HS-27A (cell line): ENCODE measurements around the gene FPGS.
"Not testable (repeated sequence)": the region's sequence is repeated elsewhere in the genome, so short reads cannot be mapped to it uniquely, and the experiment has no call there.

ENCODE experiments used
- DNase-seq: peaks from one replicate; pipeline ENCODE4 v3.0.0-alpha.2; 2012; ENCODE audit warnings: low read depth, missing footprints

The FPGS gene

DNA sequence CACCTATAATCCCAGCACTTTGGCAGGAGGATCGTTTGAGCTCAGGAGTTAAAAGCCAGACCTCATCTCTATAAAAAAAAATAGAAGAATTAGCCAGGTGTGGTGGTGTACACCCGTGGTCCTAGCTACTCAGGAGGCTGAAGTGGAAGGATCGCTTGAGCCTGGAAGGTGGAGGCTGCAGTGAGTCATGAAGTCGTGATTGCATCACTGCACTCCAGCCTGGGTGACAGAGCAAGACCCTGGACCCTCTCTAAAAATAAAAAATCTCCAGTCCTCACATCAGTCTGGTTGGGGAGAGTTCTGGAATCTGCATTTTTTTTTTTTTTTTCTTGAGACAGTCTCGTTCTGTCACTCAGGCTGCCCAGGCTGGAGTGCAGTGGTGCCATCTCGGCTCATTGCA, 9.3 kb downstream of the FPGS start:
- DNase-seq = no peak

DNA sequence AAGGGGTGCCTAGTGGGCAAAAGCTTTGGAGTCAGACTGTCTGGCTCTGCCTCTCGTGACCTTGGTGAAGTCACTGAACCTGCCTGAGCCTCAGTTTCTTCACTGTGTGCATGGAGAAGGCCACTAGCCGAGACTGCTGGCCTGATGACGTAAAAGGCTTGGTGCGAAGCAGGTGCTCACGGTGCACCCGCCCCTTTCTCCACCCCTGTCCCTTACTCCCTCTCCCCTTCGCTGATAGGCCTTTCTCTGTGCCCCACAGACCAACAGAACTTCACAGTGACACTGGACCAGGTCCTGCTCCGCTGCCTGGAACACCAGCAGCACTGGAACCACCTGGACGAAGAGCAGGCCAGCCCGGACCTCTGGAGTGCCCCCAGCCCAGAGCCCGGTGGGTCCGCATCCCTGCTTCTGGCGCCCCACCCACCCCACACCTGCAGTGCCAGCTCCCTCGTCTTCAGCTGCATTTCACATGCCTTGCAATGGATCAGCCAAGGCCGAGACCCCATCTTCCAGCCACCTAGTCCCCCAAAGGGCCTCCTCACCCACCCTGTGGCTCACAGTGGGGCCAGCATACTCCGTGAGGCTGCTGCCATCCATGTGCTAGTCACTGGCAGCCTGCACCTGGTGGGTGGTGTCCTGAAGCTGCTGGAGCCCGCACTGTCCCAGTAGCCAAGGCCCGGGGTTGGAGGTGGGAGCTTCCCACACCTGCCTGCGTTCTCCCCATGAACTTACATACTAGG, 10.4 kb downstream of the FPGS start:
- no peak for DNase-seq

DNA sequence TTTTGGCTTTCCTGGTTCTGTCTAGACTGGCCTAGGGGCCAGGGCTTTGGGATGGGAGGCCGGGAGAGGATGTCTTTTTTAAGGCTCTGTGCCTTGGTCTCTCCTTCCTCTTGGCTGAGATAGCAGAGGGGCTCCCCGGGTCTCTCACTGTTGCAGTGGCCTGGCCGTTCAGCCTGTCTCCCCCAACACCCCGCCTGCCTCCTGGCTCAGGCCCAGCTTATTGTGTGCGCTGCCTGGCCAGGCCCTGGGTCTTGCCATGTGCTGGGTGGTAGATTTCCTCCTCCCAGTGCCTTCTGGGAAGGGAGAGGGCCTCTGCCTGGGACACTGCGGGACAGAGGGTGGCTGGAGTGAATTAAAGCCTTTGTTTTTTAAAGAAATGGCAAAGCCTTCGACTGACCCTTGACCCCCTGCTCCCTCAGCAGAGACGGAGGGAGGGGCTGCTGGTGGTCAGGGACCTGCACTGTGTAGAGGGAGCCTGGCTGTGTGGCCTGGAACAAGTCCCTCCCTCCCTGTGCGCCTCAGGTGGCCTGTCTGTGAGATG, 11.1 kb downstream of the FPGS start:
- DNase-seq = no peak

DNA sequence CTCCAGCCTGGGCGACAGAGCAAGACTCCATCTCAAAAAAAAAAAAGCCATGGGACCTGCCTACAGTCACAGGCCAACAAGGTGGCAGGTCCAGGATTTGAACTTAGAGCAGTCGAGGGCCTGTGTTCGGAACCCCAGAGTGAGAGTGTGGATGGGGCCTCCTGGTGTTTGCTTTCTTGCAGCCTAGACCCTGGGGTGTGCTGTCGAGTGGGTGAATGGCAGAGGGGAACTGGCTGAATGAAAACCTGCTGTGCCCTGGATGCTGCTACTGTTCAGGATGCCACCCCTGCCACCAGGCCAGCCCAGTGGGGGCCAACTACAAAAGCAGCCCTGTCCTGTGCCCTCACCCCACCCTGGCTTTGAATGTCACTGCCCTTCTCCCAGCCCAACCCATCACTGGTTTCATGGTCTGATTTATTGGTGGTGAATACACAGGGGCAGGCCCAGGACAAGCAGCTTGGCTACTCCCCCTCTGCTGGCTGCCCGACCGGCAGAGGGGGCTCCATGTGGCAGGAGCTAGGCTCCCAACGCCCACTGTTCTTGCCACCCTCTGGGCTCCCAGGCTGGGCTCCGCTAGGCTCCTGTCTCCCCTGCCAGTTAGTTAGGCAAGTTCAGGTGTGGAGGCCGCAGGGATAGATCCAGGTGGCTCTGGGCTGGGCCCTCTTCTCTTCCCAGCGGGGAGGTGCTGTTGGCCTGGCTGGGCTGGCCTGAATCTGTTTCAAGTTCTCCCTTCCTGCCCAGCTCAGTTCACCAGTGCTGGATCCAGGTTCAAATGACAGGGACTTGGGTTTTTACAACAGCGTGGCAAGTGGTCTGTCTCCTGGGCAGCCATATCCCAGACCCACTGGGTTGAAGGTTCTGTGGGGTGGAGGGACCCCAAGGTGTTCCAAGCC, 12.2 kb downstream of the FPGS start:
- DNase-seq = no peak

DNA sequence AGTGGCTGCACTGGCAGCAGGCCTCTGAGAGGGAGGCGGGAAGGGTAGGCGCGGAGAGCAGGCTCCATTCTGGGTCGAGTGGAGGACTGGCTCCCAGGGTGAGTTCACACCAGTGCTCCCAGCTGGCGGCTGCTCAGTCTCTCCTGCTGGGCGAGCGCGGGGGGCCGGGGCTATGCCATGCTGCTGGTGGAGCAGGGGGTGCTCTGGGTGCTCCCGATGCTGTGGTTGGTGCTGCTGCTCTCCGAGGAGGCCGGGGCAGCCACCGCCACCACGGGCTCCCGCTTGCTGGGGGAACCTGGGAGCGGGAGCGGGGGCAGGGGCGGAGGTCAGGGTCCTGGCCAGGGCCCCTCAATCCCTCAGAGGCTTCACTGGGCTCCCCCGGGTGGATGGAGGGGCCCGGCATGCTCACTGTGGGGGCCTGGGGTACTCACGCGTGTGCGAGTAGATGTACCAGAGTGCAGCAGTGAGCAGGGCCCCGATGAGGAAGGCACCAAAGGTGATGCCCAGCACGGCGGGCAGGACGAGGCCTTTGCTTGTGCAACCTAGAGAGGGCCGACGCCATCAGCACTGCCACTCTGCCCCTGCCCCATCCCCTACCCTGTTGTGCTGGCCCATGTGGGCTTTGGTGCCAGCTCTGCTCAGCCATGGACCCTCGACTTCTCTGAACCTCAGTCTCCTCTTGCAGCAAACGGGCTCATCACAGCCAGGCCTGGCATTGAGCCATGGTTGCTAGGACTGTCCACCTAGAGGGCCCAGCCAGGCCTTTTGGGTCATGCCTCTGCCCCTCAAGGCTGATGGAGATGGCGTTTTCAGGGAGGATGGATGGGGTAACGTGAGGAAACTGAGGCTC, 13.1 kb downstream of the FPGS start:
- DNase-seq = no peak

DNA sequence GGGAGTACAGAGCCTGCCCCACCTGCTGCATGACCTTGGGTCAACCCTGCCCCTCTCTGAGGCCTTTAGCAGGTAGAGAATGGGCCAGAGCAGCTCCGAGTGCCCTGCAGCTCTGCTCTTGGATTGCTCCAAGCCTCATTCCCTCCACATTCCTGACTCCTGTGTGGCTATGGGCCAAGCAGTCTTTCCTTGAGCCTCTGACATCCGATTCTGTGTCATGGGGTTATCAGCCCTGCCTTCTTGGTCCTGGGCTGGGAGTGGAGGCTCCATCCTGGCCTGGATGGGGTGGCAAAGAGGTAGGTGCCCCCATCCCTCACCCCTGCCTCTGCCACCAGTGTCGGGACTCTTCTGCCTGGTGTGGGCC, 13.7 kb downstream of the FPGS start:
- DNase-seq = no peak

DNA sequence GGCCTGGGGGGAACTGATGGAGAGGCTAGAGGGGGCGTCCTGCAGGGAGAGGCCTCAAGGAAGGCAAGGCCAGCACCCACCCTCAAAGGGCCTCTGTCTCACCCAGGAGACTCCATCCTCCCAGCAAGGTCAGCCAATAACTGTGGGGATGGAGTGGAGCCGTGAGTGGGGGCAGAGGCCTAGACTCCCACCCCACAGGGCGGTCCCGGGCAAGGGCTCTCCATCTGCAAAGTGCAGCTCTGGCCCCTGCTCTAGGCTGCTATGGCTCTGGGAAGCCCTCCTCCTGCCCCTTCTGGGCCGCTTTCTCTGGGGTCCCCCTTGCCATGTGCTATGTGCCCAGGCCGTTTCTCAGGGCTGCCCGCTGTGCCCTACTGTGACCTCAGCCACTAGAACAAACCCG, 14.0 kb downstream of the FPGS start:
- DNase-seq = no peak

DNA sequence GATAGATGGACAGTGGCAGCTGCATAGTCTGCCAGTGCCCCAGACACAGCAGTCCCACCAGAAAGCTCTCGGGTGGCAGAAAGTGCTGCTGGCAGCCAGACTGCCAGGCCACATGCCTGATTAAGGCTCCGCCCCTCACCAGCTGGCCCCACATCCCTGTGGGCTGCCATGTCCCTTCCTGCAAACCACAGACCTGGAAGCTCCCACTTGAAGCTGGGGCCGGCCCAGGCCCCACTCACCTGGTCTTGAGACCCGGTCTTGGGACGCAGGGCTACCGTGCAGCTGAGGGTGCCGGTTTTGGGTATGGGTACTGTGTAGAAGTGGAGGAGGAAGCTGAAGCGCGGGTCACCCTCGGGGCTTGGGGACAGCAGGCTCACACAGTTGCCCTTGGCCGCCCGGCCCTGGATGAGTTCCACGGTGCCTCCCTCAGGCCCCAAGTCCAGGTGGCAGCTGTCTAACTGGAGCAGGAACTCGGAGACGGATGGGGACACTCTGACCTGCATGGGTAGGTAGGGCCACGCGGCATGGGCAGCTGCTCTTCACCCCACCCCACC, 15.3 kb downstream of the FPGS start:
- DNase-seq = no peak

DNA sequence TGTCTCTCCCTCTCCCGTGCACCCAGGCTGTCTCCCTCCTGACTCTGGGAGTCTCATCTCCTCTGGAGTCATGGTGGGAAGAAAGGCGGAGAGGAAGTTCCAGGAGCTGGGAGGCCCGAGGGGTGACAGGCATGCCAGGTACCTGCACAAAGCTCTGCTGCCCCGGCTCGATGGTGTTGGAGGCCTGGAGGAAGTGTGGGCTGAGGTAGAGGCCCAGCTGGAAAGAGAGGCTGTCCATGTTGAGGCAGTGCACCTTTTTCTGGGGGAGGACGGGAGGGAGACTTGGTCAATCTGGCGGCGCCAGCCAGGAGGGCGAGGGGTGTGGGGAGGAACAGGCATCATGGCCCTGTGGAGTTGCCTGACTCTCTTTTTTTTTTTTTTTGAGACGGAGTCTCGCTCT, 15.9 kb downstream of the FPGS start:
- DNase-seq = no peak

DNA sequence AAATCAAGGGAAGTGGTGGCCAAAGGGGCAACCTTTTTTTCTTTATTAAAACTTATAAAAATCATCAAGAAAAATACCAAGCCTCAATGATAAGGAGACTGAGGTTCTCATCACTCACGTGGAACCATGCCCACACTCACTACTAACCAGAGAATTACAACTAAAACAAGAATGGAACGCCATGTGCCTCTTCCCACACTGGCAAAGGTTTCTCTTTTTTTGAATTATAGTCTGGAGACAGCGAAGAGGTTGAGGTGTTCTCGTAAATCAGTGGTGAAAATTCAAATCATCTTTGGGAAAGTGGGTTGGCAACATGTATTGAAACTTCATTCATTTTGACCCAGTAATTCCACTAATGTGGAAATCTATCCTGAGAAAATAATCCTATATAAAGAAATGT, 19.4 kb downstream of the FPGS start:
- no peak for DNase-seq

DNA sequence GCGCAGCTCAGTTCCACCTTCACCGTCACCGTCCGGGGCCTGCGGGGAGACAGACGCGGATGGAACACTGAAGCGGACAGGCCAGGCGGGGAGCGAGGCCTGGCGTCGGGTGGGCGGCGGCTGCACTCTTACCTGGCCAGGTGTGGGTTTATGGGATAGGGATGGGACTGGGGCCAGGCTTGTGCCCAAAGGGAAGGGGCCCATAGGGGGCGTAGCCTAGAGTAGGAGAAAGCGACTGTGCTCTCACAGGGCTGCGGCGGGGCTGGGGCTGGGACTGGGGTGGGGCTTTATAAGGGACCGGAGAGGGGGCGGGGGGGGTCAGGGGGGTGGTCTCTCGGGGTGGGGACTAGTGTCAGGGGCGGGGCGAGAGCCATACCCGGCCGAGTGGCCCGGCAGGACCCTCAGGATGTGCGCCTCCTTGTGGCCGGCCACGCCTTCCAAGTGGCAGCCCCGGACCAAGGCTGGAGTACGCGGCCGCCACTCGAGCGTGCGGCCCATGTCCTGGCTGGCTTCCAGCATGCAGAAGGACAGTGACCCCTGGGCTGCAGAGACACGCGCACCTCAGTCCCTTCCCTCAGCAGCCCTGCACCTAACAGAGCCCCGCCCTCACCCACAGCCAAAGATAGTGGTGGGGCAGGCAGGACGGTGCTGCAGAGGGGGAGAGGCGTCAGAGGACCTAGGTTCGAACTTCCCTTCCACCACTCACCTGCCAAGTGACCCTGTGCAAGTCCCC, 22.8 kb downstream of the FPGS start:
- DNase-seq = no peak

DNA sequence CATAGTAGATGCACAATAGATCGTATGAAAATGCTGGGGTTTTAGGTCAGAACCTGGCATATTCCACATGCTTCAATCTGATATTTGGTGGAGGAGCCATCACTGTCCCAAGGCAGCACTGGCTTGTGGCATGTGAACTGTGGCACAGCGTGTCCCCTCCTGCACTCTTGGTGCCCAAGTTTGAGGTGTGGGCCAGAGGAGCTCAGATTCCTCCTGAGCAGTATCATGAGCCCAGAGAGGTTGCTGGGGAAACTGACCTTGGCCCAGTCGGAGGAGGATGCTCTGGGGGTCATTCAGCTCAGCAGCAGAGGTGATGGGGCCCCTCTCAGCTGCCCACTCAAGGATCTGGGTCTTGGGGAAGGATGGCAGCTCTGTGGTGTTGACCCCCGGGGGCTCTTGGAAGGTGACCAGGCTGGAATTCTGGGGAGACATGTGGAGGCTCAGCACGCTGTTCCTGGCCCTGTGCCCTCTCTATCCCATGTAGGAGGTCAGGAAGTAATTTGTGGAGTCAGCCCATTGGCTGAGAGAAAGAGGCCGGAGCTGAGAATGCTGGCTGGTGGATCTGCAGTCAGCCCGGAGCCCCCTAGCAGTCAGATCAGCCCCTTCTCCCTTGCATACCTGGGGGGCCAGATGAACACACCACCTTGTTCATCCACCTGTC, 23.7 kb downstream of the FPGS start:
- DNase-seq = no peak

DNA sequence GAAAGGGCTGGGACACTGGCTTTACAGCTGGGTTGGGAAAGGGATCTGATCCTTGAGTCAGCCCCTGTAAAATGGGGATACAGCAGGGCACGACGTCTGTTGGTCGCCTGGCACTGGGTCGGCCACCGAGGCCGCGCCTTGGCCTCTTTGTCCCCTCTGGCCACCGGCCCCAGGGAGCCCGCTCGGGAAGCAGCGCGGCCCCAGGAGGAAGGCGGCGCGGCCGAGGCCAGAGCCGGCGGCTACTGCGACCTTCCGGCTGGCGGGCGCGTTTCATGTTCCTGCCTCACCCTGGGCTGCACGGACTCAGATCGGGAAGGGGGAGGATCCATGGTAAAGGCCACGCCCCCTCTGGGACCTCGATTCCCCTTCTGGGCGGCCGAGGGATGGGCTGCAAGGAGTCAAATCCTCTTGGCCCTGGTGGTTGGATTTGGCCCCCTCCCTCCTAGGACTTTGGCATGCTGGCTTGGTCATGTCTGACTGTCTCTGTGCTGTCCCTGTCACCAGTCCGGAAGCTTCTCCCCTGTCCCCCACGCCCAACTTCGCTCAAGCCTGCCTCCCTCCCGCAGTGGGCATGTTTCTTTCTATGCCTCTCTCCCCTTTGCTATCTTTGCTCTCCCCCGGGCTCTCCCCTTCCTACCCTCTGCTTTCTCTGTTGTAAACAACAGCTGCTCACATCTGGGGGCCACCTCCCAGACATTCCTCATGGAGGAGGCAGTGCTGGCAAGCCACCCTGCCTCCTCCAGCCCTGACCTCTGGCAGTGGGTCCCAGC, 25.8 kb downstream of the FPGS start:
- DNase-seq = no peak

DNA sequence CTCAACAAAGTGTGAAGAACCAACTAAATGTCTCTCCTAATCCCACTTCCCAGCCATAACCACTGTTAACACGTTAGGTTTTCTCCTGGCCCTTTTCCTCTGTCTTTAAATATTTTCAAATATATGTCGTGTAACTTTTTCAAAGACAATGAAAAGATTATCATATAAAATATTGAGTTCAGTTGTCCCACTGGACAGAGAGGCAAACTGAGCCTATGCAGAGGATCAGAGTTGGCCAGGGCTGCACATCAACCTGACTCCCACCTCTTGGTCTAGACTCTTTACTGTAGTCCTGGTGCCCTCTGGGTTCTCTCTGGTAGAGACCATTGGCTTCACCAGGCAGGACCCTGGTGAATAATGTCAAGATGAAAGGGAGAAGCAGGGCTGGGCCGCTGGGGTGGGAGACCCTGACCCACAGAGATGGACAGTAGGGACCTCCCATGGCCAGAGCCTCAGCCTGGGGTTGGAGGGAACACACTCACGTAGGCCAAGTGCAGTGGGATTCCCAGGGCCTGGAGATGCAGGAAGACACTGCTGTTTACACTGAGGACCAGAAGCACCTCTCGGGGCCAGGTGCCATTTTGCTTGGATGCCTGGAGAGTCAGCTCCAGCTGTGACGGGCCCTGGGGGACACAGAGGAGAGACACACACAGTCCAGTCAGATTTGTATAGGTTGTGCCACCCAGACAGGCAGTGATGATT, 26.7 kb downstream of the FPGS start:
- DNase-seq = no peak

DNA sequence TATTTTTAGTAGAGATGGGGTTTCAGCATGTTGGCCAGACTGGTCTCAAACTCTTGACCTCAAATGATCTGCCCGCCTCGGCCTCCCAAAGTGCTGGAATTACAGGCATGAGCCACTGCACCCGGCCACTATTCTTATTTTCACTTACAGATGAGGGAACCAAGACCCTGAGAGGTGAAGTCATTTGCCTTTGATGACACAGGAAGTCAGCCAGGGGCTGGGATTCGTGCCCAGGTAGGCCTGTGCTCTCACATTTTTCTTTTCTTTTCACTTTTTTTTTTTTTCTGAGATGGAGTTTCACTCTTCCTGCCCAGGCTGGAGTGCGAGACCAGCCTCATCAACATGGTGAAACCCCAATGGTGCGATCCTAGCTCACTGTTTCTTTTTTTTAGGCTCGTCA, 29.6 kb downstream of the FPGS start:
- DNase-seq = no peak

DNA sequence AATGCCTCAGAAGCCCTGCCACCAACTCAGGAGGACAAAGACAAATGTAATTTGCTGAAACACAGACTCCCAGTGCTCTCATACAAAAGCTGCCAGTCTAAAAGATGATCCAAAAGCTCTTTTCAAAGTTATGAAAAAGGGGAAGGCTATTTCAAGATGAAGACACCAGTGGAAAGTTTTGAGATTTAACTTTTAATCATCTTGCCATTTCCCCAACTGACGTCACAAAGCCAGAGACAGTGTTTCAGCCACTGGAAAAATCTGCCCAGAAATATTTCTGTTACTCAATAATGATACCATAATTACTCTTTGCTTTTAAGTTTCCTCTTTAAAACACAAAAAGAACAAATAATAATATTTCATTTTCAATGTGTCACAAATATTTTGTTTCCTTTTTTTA, 30.9 kb downstream of the FPGS start:
- no peak for DNase-seq

DNA sequence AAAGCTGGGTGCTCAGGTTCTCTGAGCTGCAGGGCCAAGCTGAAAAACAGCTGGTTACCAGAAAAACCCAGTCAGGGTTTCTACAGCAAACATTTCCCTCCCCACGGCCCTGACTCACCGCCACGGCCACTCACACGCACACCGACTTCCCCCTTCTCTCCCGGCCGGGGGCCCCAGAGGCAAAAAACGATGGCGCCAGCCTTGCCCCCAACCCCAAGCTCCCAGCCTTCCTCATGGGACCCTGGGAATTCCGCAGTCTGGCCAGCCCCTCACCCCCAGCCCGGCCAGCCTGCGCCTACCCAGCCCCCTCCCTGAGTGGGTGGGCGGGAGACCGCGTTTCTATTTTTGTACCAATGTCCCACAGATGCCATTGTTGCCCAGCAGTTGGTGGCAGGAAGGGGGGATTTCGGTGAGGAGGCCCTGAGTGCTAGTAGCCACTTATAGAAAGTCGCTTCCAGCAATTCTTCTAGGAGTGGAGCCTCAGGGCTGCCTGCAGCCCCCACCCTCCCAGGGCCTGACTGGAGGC, 33.4 kb downstream of the FPGS start:
- DNase-seq = no peak

DNA sequence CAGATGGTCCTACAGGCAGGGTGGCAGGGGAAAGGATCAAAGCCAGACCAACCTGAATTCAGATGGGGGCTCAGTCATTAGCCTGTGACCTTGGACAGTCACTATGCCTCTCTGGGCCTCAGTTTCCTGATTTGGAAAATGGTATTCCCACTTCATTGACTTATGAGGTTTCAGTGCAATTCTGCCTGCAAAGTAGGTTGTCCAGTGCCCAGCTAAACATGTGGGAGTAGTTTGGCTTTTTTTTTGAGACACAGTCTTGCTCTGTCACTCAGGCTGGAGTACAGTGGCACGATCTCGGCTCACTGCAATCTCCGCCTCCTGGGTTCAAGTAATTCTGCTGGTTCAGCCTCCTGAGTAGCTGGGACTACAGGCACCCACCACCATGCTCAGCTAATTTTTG, 33.9 kb downstream of the FPGS start:
- not testable (repeated sequence) for DNase-seq

DNA sequence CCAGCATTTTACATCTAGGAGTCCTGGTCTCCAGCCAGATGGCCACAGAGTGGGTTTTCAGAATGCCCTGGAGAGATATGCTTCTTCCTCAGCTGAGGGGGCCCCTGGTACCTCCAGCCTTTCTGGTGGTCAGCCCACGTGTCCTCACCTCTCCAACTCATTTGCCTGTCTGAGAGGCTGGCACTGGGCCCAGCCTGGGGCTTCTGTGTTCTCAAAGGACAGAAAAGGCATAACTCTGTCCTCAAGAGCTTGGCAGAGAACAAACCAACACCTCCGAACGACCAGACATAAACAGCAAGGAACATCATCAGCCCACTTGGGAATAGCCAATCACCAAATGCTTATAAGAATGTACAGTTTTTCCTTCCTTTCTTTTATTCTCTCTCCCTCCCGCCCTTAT, 34.7 kb downstream of the FPGS start:
- no peak for DNase-seq
